WTC11 (cell line): ENCODE results near the gene OSBPL10.

Experiments
- ELF4 ChIP-seq: sonication (generic); formaldehyde crosslinking; IDR thresholded peaks from 2 replicates; pipeline ENCODE4 v1.8.1; 2022; ENCODE audit warnings: low read depth, mild to moderate bottlenecking, moderate library complexity, missing genetic modification reagents
- FOXJ3 ChIP-seq: sonication (generic); formaldehyde crosslinking; IDR thresholded peaks from 2 replicates; pipeline ENCODE4 v1.9.0; 2021; ENCODE audit warnings: missing genetic modification reagents, mild to moderate bottlenecking, borderline replicate concordance
- FOXK1 ChIP-seq: sonication (generic); formaldehyde crosslinking; IDR thresholded peaks from 2 replicates; pipeline ENCODE4 v1.8.0; 2022; ENCODE audit warnings: mild to moderate bottlenecking, moderate library complexity, missing genetic modification reagents
- NR3C1 ChIP-seq: sonication (generic); formaldehyde crosslinking; conservative IDR thresholded peaks from 2 replicates; pipeline ENCODE4 v1.8.1; 2023; ENCODE audit warnings: low read depth, mild to moderate bottlenecking, missing genetic modification reagents
- SMAD3 ChIP-seq: sonication (generic); formaldehyde crosslinking; IDR thresholded peaks from 2 replicates; pipeline ENCODE4 v1.8.0; 2022; ENCODE audit warnings: missing genetic modification reagents, mild to moderate bottlenecking, borderline replicate concordance
- SP1 ChIP-seq: sonication (generic); formaldehyde crosslinking; conservative IDR thresholded peaks from 2 replicates; pipeline ENCODE4 v1.8.1; 2022; ENCODE audit warnings: missing genetic modification reagents
- TF ChIP-seq, protein P1 (sequence below): fragments of 200-600 bp; IDR thresholded peaks from 2 replicates; pipeline ENCODE4 v1.8.0; 2022; ENCODE audit warnings: antibody characterized with exemption
- TF ChIP-seq, protein P2 (sequence below): sonication (generic); formaldehyde crosslinking; IDR thresholded peaks from 2 replicates; pipeline ENCODE4 v1.8.0; 2023; ENCODE audit warnings: mild to moderate bottlenecking, missing genetic modification reagents
- TF ChIP-seq, protein P3 (sequence below): sonication (generic); formaldehyde crosslinking; conservative IDR thresholded peaks from 2 replicates; pipeline ENCODE4 v1.8.1; 2022; ENCODE audit warnings: mild to moderate bottlenecking, missing genetic modification reagents

DNA sequence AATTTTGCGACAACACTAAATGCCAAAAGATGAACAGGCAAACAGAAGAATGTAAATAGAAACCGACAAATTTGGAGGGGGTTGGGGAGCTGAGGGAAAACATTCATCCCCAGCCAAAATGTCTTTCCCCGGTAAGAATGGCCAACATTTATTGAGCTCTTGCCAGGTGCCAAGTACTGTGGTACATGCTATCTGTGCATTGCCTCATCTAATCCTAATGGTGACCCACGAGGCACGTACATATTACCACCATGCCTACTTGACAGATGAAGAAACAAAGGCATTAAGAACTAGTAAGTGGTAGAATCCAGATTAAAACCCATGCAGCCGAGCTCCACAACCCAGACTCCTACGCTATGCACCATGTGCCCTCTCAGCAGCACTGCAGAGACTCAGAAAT lies 242.7 kb downstream of the OSBPL10 start:
- TF ChIP-seq, protein P1, sequence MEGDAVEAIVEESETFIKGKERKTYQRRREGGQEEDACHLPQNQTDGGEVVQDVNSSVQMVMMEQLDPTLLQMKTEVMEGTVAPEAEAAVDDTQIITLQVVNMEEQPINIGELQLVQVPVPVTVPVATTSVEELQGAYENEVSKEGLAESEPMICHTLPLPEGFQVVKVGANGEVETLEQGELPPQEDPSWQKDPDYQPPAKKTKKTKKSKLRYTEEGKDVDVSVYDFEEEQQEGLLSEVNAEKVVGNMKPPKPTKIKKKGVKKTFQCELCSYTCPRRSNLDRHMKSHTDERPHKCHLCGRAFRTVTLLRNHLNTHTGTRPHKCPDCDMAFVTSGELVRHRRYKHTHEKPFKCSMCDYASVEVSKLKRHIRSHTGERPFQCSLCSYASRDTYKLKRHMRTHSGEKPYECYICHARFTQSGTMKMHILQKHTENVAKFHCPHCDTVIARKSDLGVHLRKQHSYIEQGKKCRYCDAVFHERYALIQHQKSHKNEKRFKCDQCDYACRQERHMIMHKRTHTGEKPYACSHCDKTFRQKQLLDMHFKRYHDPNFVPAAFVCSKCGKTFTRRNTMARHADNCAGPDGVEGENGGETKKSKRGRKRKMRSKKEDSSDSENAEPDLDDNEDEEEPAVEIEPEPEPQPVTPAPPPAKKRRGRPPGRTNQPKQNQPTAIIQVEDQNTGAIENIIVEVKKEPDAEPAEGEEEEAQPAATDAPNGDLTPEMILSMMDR: no peak
- TF ChIP-seq ELF4 (no peak), NR3C1 (CRISPR knock-in tag) (no peak), FOXJ3 (CRISPR knock-in tag) (no peak), SMAD3 (CRISPR knock-in tag) (no peak), SP1 (CRISPR knock-in tag) (no peak), FOXK1 (CRISPR knock-in tag) (no peak)
- TF ChIP-seq, protein P2, sequence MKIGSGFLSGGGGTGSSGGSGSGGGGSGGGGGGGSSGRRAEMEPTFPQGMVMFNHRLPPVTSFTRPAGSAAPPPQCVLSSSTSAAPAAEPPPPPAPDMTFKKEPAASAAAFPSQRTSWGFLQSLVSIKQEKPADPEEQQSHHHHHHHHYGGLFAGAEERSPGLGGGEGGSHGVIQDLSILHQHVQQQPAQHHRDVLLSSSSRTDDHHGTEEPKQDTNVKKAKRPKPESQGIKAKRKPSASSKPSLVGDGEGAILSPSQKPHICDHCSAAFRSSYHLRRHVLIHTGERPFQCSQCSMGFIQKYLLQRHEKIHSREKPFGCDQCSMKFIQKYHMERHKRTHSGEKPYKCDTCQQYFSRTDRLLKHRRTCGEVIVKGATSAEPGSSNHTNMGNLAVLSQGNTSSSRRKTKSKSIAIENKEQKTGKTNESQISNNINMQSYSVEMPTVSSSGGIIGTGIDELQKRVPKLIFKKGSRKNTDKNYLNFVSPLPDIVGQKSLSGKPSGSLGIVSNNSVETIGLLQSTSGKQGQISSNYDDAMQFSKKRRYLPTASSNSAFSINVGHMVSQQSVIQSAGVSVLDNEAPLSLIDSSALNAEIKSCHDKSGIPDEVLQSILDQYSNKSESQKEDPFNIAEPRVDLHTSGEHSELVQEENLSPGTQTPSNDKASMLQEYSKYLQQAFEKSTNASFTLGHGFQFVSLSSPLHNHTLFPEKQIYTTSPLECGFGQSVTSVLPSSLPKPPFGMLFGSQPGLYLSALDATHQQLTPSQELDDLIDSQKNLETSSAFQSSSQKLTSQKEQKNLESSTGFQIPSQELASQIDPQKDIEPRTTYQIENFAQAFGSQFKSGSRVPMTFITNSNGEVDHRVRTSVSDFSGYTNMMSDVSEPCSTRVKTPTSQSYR (CRISPR knock-in tag): no peak
- TF ChIP-seq, protein P3, sequence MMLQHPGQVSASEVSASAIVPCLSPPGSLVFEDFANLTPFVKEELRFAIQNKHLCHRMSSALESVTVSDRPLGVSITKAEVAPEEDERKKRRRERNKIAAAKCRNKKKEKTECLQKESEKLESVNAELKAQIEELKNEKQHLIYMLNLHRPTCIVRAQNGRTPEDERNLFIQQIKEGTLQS (CRISPR knock-in tag): no peak
